HL-60 (cell line): Measurements from ENCODE around the gene CD247.

ENCODE experiments used
- GABPA ChIP-seq: IDR thresholded peaks from 2 replicates; pipeline ENCODE4 v1.6.1; 2012; ENCODE audit warnings: low read depth
- POLR2AphosphoS5 ChIP-seq: IDR thresholded peaks from 2 replicates; pipeline ENCODE4 v1.6.1; 2012; ENCODE audit warnings: low read depth
- SPI1 ChIP-seq: IDR thresholded peaks from 2 replicates; pipeline ENCODE4 v1.6.1; 2012; ENCODE audit warnings: low read depth, mild to moderate bottlenecking, borderline replicate concordance
- TF ChIP-seq, protein P1 (sequence below): IDR thresholded peaks from one replicate; pipeline ENCODE4 v1.5.1; 2011; ENCODE audit warnings: low read length, control low read depth, inconsistent platforms; ENCODE audit not compliant: insufficient read depth
- TF ChIP-seq, protein P2 (sequence below): IDR thresholded peaks from 2 replicates; pipeline ENCODE4 v1.6.1; 2012; ENCODE audit warnings: low read depth; ENCODE audit not compliant: insufficient replicate concordance

DNA sequence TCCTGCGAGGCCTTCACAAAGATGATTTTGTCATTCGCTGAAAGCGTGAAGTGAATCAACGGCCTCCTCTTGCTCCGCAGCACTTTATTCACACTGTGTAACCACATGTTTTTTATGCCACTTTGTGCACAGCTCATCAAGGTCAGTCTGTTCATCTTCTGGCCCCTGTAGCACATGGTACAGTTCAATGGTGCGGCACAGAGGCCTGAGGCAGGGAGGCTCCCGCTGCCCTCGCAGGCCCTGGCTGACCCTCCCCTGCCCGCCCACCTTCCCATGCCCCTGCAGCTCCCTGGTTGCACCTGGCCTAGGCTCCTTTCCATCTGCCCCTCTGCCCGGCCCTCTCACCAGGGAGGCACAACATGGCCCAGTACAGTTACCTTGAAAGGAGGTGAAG, 87.5 kb downstream of the CD247 start:
- TF ChIP-seq POLR2AphosphoS5 (no peak), GABPA (no peak), SPI1 (no peak)
- TF ChIP-seq, protein P1, sequence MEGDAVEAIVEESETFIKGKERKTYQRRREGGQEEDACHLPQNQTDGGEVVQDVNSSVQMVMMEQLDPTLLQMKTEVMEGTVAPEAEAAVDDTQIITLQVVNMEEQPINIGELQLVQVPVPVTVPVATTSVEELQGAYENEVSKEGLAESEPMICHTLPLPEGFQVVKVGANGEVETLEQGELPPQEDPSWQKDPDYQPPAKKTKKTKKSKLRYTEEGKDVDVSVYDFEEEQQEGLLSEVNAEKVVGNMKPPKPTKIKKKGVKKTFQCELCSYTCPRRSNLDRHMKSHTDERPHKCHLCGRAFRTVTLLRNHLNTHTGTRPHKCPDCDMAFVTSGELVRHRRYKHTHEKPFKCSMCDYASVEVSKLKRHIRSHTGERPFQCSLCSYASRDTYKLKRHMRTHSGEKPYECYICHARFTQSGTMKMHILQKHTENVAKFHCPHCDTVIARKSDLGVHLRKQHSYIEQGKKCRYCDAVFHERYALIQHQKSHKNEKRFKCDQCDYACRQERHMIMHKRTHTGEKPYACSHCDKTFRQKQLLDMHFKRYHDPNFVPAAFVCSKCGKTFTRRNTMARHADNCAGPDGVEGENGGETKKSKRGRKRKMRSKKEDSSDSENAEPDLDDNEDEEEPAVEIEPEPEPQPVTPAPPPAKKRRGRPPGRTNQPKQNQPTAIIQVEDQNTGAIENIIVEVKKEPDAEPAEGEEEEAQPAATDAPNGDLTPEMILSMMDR: no peak
- TF ChIP-seq, protein P2, sequence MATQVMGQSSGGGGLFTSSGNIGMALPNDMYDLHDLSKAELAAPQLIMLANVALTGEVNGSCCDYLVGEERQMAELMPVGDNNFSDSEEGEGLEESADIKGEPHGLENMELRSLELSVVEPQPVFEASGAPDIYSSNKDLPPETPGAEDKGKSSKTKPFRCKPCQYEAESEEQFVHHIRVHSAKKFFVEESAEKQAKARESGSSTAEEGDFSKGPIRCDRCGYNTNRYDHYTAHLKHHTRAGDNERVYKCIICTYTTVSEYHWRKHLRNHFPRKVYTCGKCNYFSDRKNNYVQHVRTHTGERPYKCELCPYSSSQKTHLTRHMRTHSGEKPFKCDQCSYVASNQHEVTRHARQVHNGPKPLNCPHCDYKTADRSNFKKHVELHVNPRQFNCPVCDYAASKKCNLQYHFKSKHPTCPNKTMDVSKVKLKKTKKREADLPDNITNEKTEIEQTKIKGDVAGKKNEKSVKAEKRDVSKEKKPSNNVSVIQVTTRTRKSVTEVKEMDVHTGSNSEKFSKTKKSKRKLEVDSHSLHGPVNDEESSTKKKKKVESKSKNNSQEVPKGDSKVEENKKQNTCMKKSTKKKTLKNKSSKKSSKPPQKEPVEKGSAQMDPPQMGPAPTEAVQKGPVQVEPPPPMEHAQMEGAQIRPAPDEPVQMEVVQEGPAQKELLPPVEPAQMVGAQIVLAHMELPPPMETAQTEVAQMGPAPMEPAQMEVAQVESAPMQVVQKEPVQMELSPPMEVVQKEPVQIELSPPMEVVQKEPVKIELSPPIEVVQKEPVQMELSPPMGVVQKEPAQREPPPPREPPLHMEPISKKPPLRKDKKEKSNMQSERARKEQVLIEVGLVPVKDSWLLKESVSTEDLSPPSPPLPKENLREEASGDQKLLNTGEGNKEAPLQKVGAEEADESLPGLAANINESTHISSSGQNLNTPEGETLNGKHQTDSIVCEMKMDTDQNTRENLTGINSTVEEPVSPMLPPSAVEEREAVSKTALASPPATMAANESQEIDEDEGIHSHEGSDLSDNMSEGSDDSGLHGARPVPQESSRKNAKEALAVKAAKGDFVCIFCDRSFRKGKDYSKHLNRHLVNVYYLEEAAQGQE: no peak
